ENCODE results near the gene LTBP3. TPM values are rescaled to one million over a fixed set of nuclear protein-coding genes. Genes with fewer than 3 reads are reported as not detected.

LTBP3 gene
- total and polyA plus RNA-seq, 2 of the 13 experiments (the other 11 are each of a cell fraction or from before 2014, with no cell fraction given), result 12.2 to 68.1 TPM

DNA sequence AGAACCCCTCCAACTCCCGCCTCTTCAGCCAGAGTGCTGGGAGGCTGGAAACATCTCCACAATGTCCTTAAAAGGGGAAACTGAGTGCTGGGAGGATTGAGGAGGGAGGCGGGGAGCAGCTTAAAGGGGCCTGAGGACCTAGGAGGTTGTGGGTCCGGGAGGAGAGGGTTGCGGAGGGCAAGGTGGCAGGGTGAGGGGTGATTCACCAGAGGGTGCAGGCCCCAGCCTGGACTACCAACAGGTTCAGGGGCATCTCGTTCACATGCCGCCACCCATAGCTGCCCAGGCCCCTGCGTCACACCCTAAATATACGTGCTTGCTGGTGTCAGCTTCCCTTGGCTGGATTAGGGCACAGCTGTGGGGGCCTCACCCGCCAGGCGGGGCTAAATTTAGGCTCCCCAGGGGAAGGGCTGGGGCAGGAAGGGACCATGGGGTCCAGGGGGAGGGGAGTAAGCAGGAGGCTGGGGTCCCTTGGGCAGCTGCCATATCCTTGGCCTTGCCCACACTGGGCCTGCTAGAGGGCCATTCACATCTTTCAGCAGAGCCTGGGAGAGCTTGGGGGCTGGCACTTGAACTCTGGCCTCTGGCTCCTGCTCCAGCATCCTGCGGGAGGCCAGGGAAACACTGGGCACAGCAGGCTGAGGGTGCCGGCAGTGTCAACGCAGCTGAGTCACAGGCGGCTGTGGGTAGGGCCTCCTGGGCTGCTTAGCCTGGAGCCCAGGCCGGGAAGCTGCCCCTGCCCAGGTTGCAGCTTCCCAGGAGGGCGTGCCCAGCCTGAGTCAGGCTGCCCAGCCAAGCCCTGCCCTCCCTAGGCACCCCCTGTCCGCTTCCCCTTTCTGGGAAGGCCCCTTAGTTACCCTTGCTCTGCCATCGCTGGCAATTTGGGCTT lies 19.0 kb upstream of the LTBP3 start (continued):
- no peak for TF ChIP-seq PAXIP1 (CRISPR knock-in tag; conservative IDR thresholded peaks at IDR 0.05)
- no peak for TF ChIP-seq NCOA5 (CRISPR knock-in tag; IDR thresholded peaks at IDR 0.05)
- TF ChIP-seq SMC3 (IDR thresholded peaks at IDR 0.05; ENCODE audit: low read length), result no peak
- TF ChIP-seq ZIK1 (CRISPR knock-in tag; IDR thresholded peaks at IDR 0.05; ENCODE audit: borderline replicate concordance, low read depth), result no peak
- no peak for TF ChIP-seq ZSCAN30 (CRISPR knock-in tag; IDR thresholded peaks at IDR 0.05)
- peak; percentile 51 to 59; a peak in 3 of 4 replicates for TF ChIP-seq NR2F1 (CRISPR knock-in tag; IDR thresholded peaks at IDR 0.05)
- TF ChIP-seq ZNF225 (CRISPR knock-in tag; IDR thresholded peaks at IDR 0.05), result no peak
- no peak for TF ChIP-seq ZNF83 (CRISPR knock-in tag; IDR thresholded peaks at IDR 0.05; ENCODE audit: borderline replicate concordance)
- TF ChIP-seq SMARCC2 (IDR thresholded peaks at IDR 0.05), result no peak
- no peak for TF ChIP-seq MLLT10 (CRISPR knock-in tag; IDR thresholded peaks at IDR 0.05)
- TF ChIP-seq CTCF (CRISPR knock-in tag; IDR thresholded peaks at IDR 0.05), result no peak; the same call in 1 of the 2 replicates
- no peak for TF ChIP-seq U2AF1 (optimal IDR thresholded peaks at IDR 0.05; ENCODE audit: low read depth, low read length)
- TF ChIP-seq, protein P1, sequence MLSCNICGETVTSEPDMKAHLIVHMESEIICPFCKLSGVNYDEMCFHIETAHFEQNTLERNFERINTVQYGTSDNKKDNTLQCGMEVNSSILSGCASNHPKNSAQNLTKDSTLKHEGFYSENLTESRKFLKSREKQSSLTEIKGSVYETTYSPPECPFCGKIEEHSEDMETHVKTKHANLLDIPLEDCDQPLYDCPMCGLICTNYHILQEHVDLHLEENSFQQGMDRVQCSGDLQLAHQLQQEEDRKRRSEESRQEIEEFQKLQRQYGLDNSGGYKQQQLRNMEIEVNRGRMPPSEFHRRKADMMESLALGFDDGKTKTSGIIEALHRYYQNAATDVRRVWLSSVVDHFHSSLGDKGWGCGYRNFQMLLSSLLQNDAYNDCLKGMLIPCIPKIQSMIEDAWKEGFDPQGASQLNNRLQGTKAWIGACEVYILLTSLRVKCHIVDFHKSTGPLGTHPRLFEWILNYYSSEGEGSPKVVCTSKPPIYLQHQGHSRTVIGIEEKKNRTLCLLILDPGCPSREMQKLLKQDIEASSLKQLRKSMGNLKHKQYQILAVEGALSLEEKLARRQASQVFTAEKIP (CRISPR knock-in tag; IDR thresholded peaks at IDR 0.05; ENCODE audit: borderline replicate concordance), result no peak
- TF ChIP-seq ATF7-NPFF (CRISPR knock-in tag; IDR thresholded peaks at IDR 0.05; ENCODE audit: low read depth), result no peak
- no peak for TF ChIP-seq ATM (IDR thresholded peaks at IDR 0.05; ENCODE audit: borderline replicate concordance)
- TF ChIP-seq ZFP62 (CRISPR knock-in tag; IDR thresholded peaks at IDR 0.05), result no peak
- no peak for TF ChIP-seq TEAD2 (CRISPR knock-in tag; IDR thresholded peaks at IDR 0.05)
- TF ChIP-seq ZNF30 (CRISPR knock-in tag; IDR thresholded peaks at IDR 0.05), result no peak
- TF ChIP-seq ZNF605 (CRISPR knock-in tag; IDR thresholded peaks at IDR 0.05), result 0 out of 2 replicates have a peak, but pooled peaks have one; percentile 5
- TF ChIP-seq ZNF18 (CRISPR knock-in tag; IDR thresholded peaks at IDR 0.05; ENCODE audit: insufficient replicate concordance), result no peak
- TF ChIP-seq CENPT (CRISPR knock-in tag; IDR thresholded peaks at IDR 0.05; ENCODE audit: low read depth), result no peak
